NCI-H748 (cell line): ENCODE measurements around the gene CARF.
"Not testable (repeated sequence)": the region's sequence is repeated elsewhere in the genome, so short reads cannot be mapped to it uniquely, and the experiment has no call there.

Experiments used
- DNase-seq: peaks from one replicate; lab custom pipeline; 2025; ENCODE audit not compliant: unreplicated experiment; lab: John Stamatoyannopoulos, UW

Gene CARF

GRCh38 chr2:202911512-202912341 lies at the start of gene CARF, which contains the start of gene WDR12:
Gene CARF (plus strand): TSS chr2:202912275. CDS start chr2:202941903, 29,628 bp downstream.
Gene WDR12 (minus strand): TSS chr2:202911673. CDS start chr2:202911476, 197 bp downstream.
- peak; percentile 97 for DNase-seq

DNA sequence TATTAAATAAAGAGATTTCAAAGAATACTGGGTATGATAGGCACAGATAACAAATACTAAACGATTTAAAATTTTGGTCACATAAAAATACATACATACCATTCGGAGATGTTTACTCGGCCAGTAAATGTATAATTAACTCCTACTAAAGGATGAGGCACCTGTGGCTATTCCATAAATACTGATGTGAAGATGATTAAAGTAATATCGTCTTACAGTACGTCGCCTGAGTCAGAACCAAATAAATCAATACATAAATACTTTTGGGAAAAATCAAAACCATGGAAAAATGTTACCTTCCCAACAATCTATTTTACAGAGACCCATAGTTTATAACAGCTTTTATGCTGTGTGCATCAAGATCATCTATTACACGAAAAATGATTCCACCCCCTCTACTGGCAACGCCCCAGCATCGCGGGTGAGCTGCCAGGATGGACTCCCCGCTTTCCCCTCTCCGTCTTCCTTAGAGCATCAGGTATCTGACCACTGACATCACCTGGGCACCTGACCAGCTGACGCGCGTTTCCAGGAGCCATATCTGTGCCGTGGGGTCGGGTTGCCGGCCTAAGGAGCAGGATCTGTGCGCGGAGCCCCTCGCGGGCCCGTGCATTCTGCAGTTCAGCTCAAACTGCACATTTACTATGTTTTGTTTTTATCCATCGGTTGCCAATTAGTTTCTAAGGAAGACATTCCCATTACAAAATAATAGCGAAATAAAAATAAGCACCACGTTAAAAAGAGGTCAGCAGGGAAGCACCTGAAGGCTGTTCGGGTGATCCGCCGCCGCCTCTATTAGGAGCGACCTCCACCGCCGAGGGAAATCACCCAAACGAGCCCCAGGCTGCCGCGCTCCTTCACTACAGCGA lies 41.4 kb upstream of the CARF start:
- DNase-seq, result peak; percentile 99

GRCh38 chr2:202871300-202872141 lies 40.6 kb upstream of the CARF start, which contains the start of gene ICA1L:
Gene ICA1L (minus strand): TSS chr2:202871766. CDS start chr2:202829009, 42,757 bp downstream.
- peak; percentile 94 for DNase-seq

DNA sequence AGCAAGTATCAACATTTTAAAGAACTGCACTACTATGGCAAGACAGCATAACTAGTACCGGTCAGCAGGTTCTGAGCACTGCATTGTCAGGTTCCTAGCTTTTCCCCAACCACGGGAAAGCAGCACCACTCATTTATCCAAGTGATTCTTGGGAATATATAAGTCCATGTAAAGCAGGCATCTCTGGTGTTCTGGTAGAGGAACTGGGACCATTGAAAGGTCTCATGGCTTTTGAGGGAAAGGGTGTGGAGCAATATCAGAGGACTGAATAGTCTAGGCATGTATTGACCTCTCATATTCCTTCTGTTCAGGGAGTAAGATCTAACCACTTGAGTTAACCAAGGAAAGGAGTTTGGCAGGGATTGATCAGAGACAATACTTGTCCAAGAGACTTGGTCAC lies 34.4 kb upstream of the CARF start:
- DNase-seq, result no peak

DNA sequence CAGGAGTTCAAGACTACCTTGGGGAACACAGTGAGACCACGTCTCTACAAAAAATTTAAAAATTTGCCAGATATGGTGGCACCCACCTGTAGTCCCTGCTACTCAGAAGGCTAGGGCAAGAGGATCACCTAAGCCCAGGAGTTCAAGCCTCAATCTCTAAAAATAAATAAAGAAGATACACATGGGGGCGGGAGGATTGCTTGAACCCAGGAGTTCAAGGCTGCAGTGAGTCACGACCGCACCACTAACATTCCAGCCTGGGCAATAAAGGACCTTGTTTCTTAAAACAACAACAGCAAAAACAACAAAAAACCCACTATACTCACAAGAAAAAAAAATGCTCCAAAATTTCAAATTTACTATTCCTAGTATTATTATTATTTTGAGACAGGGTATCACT lies 30.5 kb upstream of the CARF start:
- no peak for DNase-seq

GRCh38 chr2:202883987-202884675 lies 27.9 kb upstream of the CARF start:
- no peak for DNase-seq

DNA sequence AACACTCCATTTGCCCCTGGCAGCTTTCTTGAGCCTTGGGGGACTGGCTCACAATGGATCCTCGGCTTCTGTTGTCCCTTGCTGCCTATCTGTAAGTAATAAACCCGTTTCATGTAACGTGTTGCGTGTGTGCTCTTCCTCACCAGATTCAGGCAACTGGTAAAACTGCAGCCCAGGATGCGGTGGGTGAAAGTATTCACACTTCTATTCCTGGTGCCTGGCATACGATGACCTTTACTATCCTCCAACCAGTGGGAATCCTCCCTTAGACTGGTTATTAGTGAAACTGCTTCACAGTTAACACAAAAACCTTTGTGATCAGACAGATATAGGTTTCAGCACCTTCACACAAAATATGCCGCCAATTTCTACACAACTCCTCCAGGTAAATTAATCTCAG lies 26.9 kb upstream of the CARF start:
- DNase-seq, result no peak

DNA sequence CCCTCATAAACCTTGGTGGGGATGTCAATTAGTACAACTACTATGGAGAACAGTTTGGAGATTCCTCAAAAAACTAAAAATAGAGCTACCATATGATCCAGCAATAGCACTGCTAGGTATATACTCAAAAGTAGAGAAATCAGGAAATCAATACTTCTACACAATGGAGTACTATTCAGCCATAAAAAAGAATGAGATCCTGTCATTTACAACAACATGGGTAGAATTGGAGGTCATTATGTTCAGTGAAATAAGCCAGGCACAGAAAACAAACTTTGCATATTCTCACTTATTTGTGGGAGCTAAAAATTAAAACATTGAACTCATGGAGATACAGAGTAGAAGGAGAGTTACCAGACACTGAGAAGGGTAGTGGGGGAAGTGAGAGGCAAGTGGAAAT lies 6.6 kb upstream of the CARF start:
- DNase-seq, result not testable (repeated sequence)

- no peak for DNase-seq
Observed at GRCh38 chr2:202908186-202908585, 3.9 kb upstream of the CARF start.

- DNase-seq, result no peak
Observed at GRCh38 chr2:202909394-202910192, 2.5 kb upstream of the CARF start.

- not testable (repeated sequence) for DNase-seq
Observed at GRCh38 chr2:202910250-202910649, 1.8 kb upstream of the CARF start.

- DNase-seq, result no peak
Observed at GRCh38 chr2:202910698-202911097, 1.4 kb upstream of the CARF start.

GRCh38 chr2:202911203-202911511 lies 918 bp upstream of the CARF start:
- no peak for DNase-seq

DNA sequence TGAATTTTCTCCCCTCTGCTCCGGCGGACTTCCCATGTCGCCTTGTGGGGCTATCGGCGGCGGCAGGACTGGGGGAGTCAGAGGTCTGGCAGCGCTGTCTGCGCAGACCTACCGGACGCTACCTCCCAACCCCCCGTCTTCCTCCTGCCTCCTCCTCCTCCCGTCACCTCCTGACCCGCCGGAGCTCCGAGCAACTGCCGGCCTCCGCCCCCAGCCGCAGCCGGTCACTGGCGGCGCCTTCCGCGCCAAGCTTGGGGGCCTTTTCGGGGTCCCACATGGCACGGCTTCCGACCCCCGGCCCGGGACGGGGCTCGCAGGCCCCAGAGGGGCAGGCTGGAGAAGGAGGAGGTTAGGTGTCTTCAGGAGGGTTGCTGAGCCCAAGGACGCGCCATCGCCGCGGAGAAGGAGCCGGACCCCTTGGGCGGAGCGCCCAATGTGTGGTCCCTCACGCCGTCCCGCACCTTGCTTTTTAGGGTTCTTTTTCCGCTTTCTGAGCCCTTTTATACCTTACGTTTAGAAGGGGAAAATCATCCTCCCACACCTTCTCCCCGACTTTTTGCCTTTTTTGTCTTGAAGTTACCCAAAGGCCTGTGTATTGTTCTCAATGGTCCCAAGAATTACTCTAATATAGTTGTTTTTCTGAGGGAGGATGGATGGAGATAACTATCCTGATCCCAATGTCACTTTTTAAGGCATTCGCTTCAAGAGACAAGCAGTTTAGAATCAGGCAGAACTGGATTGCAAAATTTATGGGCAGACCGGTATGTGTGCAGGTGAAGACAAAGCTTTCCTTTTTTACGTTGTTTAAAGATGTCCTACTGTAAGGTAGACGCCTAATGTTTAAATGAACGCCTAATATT lies 497 bp downstream of the CARF start:
- peak; percentile 27 for DNase-seq

GRCh38 chr2:202918860-202919259 lies 6.8 kb downstream of the CARF start:
- no peak for DNase-seq

DNA sequence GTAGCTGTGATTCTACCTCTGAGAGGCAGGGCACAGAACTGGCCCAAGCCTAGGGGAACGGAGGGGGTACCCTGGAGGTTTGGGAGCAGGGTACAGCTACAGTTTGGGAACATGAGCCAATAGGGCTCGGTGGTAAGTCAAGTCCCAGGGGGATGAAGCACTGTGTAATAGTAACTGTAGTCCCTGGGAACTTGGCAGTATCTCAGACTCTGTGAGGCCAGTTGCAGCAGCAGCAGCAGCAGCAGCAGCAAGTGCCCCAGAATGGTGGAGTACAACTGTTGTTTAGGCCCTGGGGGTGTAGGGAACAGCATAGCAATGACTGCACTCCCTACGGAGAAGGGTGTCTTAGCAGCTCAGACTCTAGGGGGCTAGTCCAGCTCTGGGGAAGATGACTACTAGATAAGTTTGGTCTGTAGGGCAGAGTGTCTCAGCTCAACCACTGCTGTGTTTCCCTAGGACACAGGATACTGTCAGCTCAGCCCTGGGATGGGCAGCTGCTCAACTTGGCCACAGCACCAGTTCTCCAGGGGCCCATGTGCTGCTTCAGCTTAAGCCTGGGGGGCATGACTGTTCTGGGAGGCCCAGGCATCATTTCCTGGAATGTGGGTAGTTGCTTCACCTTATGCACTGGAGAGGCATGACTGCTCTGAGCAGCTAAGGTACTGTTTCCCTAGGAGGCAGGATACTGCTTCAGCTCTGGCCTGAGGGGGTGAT lies 20.5 kb downstream of the CARF start:
- no peak for DNase-seq

- no peak for DNase-seq
Observed at GRCh38 chr2:202933139-202933510, 21.1 kb downstream of the CARF start.

- DNase-seq, result no peak
Observed at GRCh38 chr2:202933958-202934357, 21.9 kb downstream of the CARF start.
